IgD-negative memory B cell (primary cell): ENCODE results near the gene COLEC12. TPM values are rescaled to one million over a fixed set of nuclear protein-coding genes. Genes with fewer than 3 reads are reported as not detected.

Source experiments
- H3K27ac Mint-ChIP-seq, 3 donors: one replicate each; pipeline ENCODE4 v1.8.0; 2020 to 2022; ENCODE audit warnings: mild to moderate bottlenecking in 3 of 3, mixed read lengths in 3 of 3, moderate library complexity in 1 of 3
- H3K27me3 Mint-ChIP-seq: one replicate; pipeline ENCODE4 v1.8.0; 2021; ENCODE audit warnings: mixed read lengths
- H3K36me3 Mint-ChIP-seq: one replicate; pipeline ENCODE4 v1.8.0; 2020; ENCODE audit warnings: mild to moderate bottlenecking, mixed read lengths
- H3K4me1 Mint-ChIP-seq, 3 donors: one replicate each; pipeline ENCODE4 v1.8.0; 2020 to 2022; ENCODE audit warnings: mixed read lengths in 3 of 3, mild to moderate bottlenecking in 1 of 3
- H3K4me3 Mint-ChIP-seq, 4 donors: one replicate each; pipeline ENCODE4 v1.8.0; 2020 to 2022; ENCODE audit warnings: mild to moderate bottlenecking in 4 of 4, mixed read lengths in 4 of 4, moderate library complexity in 3 of 4
- H3K9me3 Mint-ChIP-seq, 3 donors: one replicate each; pipeline ENCODE4 v1.8.0; 2020 to 2021; ENCODE audit warnings: mixed read lengths in 3 of 3, mild to moderate bottlenecking in 1 of 3
- polyA plus RNA-seq: library from polyadenylated mRNA; unstranded; fragments of 300-500 nt; fragmentation: Illumina TruSeq; gene quantifications from one replicate; pipeline ENCODE4 v1.2.3, GENCODE V29; 2021

COLEC12 gene
- polyA plus RNA-seq, 1 donor from 2014 or later: not detected

- H3K27ac Mint-ChIP-seq: no peak overlapping the region
- no peaks in the 10 kb centered on the region for H3K36me3 Mint-ChIP-seq
- H3K9me3 Mint-ChIP-seq: peaks cover 0 to 1% (median 0%) of the 10 kb centered on the region in 3 donors
- peaks cover 10% of the 10 kb centered on the region for H3K27me3 Mint-ChIP-seq
- H3K4me3 Mint-ChIP-seq: no peak overlapping the region
- no peaks in the 10 kb centered on the region for H3K4me1 Mint-ChIP-seq
Observed at GRCh38 chr18:352438-352837, 148.1 kb downstream of the COLEC12 start.

GRCh38 chr18:350953-351572 lies 149.4 kb downstream of the COLEC12 start:
- Mint-ChIP-seq H3K9me3 (peaks cover 0 to 1% (median 0%) of the 10 kb centered on the region in 3 donors), H3K4me3 (no peak overlapping the region), H3K36me3 (no peaks in the 10 kb centered on the region), H3K27ac (no peak overlapping the region), H3K4me1 (no peaks in the 10 kb centered on the region), H3K27me3 (peaks cover 9% of the 10 kb centered on the region)

- Mint-ChIP-seq H3K4me3 (no peak overlapping the region), H3K9me3 (peaks cover 0 to 1% (median 0%) of the 10 kb centered on the region in 3 donors), H3K4me1 (no peaks in the 10 kb centered on the region), H3K36me3 (no peaks in the 10 kb centered on the region), H3K27me3 (peaks cover 7% of the 10 kb centered on the region), H3K27ac (no peak overlapping the region)
Observed at GRCh38 chr18:346600-346999, 153.9 kb downstream of the COLEC12 start.

GRCh38 chr18:341102-341501 lies 159.4 kb downstream of the COLEC12 start:
- Mint-ChIP-seq H3K4me3 (no peak overlapping the region), H3K36me3 (no peaks in the 10 kb centered on the region), H3K9me3 (no peaks in the 10 kb centered on the region), H3K27me3 (peaks cover 1% of the 10 kb centered on the region), H3K4me1 (no peaks in the 10 kb centered on the region), H3K27ac (no peak overlapping the region)

GRCh38 chr18:340044-340443 lies 160.5 kb downstream of the COLEC12 start:
- peaks cover 1% of the 10 kb centered on the region for H3K27me3 Mint-ChIP-seq
- H3K9me3 Mint-ChIP-seq: no peaks in the 10 kb centered on the region
- no peak overlapping the region for H3K27ac Mint-ChIP-seq
- no peaks in the 10 kb centered on the region for H3K36me3 Mint-ChIP-seq
- H3K4me1 Mint-ChIP-seq: no peaks in the 10 kb centered on the region
- no peak overlapping the region for H3K4me3 Mint-ChIP-seq

- Mint-ChIP-seq H3K36me3 (no peaks in the 10 kb centered on the region), H3K9me3 (no peaks in the 10 kb centered on the region), H3K4me1 (no peaks in the 10 kb centered on the region), H3K27me3 (peaks cover 1% of the 10 kb centered on the region), H3K4me3 (no peak overlapping the region), H3K27ac (no peak overlapping the region)
Observed at GRCh38 chr18:339200-339599, 161.3 kb downstream of the COLEC12 start.

GRCh38 chr18:336713-337112 lies 163.8 kb downstream of the COLEC12 start:
- Mint-ChIP-seq H3K27me3 (peaks cover 5% of the 10 kb centered on the region), H3K36me3 (no peaks in the 10 kb centered on the region), H3K4me1 (peaks cover 0 to 2% (median 0%) of the 10 kb centered on the region in 3 donors)

GRCh38 chr18:335733-336132 lies 164.8 kb downstream of the COLEC12 start:
- H3K27me3 Mint-ChIP-seq: peaks cover 8% of the 10 kb centered on the region
- no peaks in the 10 kb centered on the region for H3K9me3 Mint-ChIP-seq
- H3K4me3 Mint-ChIP-seq: no peak overlapping the region
- no peak overlapping the region for H3K27ac Mint-ChIP-seq
- H3K36me3 Mint-ChIP-seq: no peaks in the 10 kb centered on the region
- H3K4me1 Mint-ChIP-seq: peaks cover 0 to 2% (median 0%) of the 10 kb centered on the region in 3 donors

More at GRCh38 chr18:336713-337112, 163.8 kb downstream of the COLEC12 start:
- Mint-ChIP-seq H3K4me3 (no peak overlapping the region), H3K27ac (no peak overlapping the region), H3K9me3 (no peaks in the 10 kb centered on the region)

GRCh38 chr18:334575-335132 lies 165.8 kb downstream of the COLEC12 start:
- H3K36me3 Mint-ChIP-seq: no peaks in the 10 kb centered on the region
- H3K27ac Mint-ChIP-seq: no peak overlapping the region
- no peaks in the 10 kb centered on the region for H3K9me3 Mint-ChIP-seq
- peaks cover 0 to 2% (median 0%) of the 10 kb centered on the region in 3 donors for H3K4me1 Mint-ChIP-seq
- H3K27me3 Mint-ChIP-seq: peaks cover 8% of the 10 kb centered on the region
- no peak overlapping the region for H3K4me3 Mint-ChIP-seq

- Mint-ChIP-seq H3K27me3 (peaks cover 8% of the 10 kb centered on the region), H3K36me3 (no peaks in the 10 kb centered on the region)
Observed at GRCh38 chr18:332721-333510, 167.6 kb downstream of the COLEC12 start.

GRCh38 chr18:332007-332406 lies 168.5 kb downstream of the COLEC12 start:
- Mint-ChIP-seq H3K4me1 (peaks cover 0 to 2% (median 0%) of the 10 kb centered on the region in 3 donors), H3K36me3 (no peaks in the 10 kb centered on the region), H3K27me3 (peaks cover 8% of the 10 kb centered on the region), H3K4me3 (no peak overlapping the region), H3K27ac (peak overlapping the region in 1 of 3 donors; percentile 35), H3K9me3 (no peaks in the 10 kb centered on the region)

More at GRCh38 chr18:332721-333510, 167.6 kb downstream of the COLEC12 start:
- H3K27ac Mint-ChIP-seq: peak overlapping the region in 1 of 3 donors; percentile 74
- H3K4me3 Mint-ChIP-seq: no peak overlapping the region
- peaks cover 0 to 2% (median 0%) of the 10 kb centered on the region in 3 donors for H3K4me1 Mint-ChIP-seq
- no peaks in the 10 kb centered on the region for H3K9me3 Mint-ChIP-seq

- H3K27me3 Mint-ChIP-seq: peaks cover 8% of the 10 kb centered on the region
- no peak overlapping the region for H3K4me3 Mint-ChIP-seq
- H3K27ac Mint-ChIP-seq: no peak overlapping the region
- no peaks in the 10 kb centered on the region for H3K36me3 Mint-ChIP-seq
- no peaks in the 10 kb centered on the region for H3K9me3 Mint-ChIP-seq
- H3K4me1 Mint-ChIP-seq: peaks cover 0 to 2% (median 0%) of the 10 kb centered on the region in 3 donors
Observed at GRCh38 chr18:331221-331821, 169.2 kb downstream of the COLEC12 start.

- H3K27ac Mint-ChIP-seq: no peak overlapping the region
- H3K4me3 Mint-ChIP-seq: no peak overlapping the region
- no peaks in the 10 kb centered on the region for H3K36me3 Mint-ChIP-seq
- peaks cover 8% of the 10 kb centered on the region for H3K27me3 Mint-ChIP-seq
- H3K4me1 Mint-ChIP-seq: peaks cover 0 to 2% (median 0%) of the 10 kb centered on the region in 3 donors
- H3K9me3 Mint-ChIP-seq: no peaks in the 10 kb centered on the region
Observed at GRCh38 chr18:328928-329327, 171.6 kb downstream of the COLEC12 start.

- H3K4me3 Mint-ChIP-seq: no peak overlapping the region
- H3K4me1 Mint-ChIP-seq: no peaks in the 10 kb centered on the region
- no peaks in the 10 kb centered on the region for H3K9me3 Mint-ChIP-seq
- peaks cover 8% of the 10 kb centered on the region for H3K27me3 Mint-ChIP-seq
- H3K27ac Mint-ChIP-seq: no peak overlapping the region
- H3K36me3 Mint-ChIP-seq: no peaks in the 10 kb centered on the region
Observed at GRCh38 chr18:326846-327245, 173.7 kb downstream of the COLEC12 start.

GRCh38 chr18:323253-323622 lies 177.3 kb downstream of the COLEC12 start:
- Mint-ChIP-seq H3K4me3 (no peak overlapping the region), H3K27ac (no peak overlapping the region), H3K4me1 (no peaks in the 10 kb centered on the region), H3K27me3 (peaks cover 10% of the 10 kb centered on the region), H3K9me3 (no peaks in the 10 kb centered on the region), H3K36me3 (no peaks in the 10 kb centered on the region)
